Naive B cell (primary cell): Measurements from ENCODE around the gene CELSR1. TPM values are rescaled to one million over a fixed set of nuclear protein-coding genes. Genes with fewer than 3 reads are reported as not detected.

Experiments used
- ATAC-seq, 2 donors: fragments of 150-1000 bp; cut with Tn5 transposase; 2 replicates each; pipeline ENCODE4 v1.10.0; 2021; ENCODE audit warnings: low read depth in 2 of 2, mild to moderate bottlenecking in 2 of 2, moderate library complexity in 2 of 2
- DNase-seq: peaks from one replicate; pipeline ENCODE4 v3.0.0; 2022
- H3K27ac Mint-ChIP-seq, 6 donors: one replicate each; pipeline ENCODE4 v1.8.0; 2020 to 2022; ENCODE audit warnings: mild to moderate bottlenecking in 6 of 6, mixed read lengths in 6 of 6, moderate library complexity in 5 of 6, inconsistent platforms in 2 of 6
- H3K27me3 Mint-ChIP-seq, 3 donors: one replicate each; pipeline ENCODE4 v1.8.0; 2021 to 2022; ENCODE audit warnings: mixed read lengths in 3 of 3, mild to moderate bottlenecking in 1 of 3
- H3K36me3 Mint-ChIP-seq, 2 donors: one replicate each; pipeline ENCODE4 v1.8.0; 2020 to 2022; ENCODE audit warnings: mixed read lengths in 2 of 2, inconsistent platforms in 1 of 2, mild to moderate bottlenecking in 1 of 2
- H3K4me1 Mint-ChIP-seq, 3 donors: one replicate each; pipeline ENCODE4 v1.8.0; 2020 to 2022; ENCODE audit warnings: mixed read lengths in 3 of 3, inconsistent platforms in 1 of 3, mild to moderate bottlenecking in 1 of 3, moderate library complexity in 1 of 3
- H3K4me3 Mint-ChIP-seq, 8 donors: one replicate each; pipeline ENCODE4 v1.8.0; 2020 to 2022; ENCODE audit warnings: mild to moderate bottlenecking in 8 of 8, mixed read lengths in 8 of 8, moderate library complexity in 8 of 8, inconsistent platforms in 2 of 8
- H3K9me3 Mint-ChIP-seq, 7 donors: one replicate each; pipeline ENCODE4 v1.8.0; 2020 to 2022; ENCODE audit warnings: mixed read lengths in 7 of 7, mild to moderate bottlenecking in 5 of 7, inconsistent platforms in 2 of 7, moderate library complexity in 1 of 7
- polyA plus RNA-seq, 6 donors: library from polyadenylated mRNA; unstranded; fragments of 300-500 nt; fragmentation: Illumina TruSeq; gene quantifications; one replicate each; pipeline ENCODE4 v1.2.3, GENCODE V29; 2021; ENCODE audit warnings: low read depth in 6 of 6

Gene CELSR1
- polyA plus RNA-seq, 6 donors from 2014 or later, result 0.94 to 3.9 (median 2.1) TPM

- Mint-ChIP-seq H3K27me3 (no peaks in the 10 kb centered on the region), H3K27ac (peak overlapping the region; percentile 15 to 93 (median 74)), H3K4me1 (peaks cover 68 to 77% (median 75%) of the 10 kb centered on the region in 3 donors), H3K4me3 (peak overlapping the region; percentile 25 to 95 (median 94)), H3K36me3 (no peaks in the 10 kb centered on the region), H3K9me3 (no peaks in the 10 kb centered on the region)
- DNase-seq (no peak), ATAC-seq (no peak)
Measured at GRCh38 chr22:46579751-46580449, 42.5 kb upstream of the CELSR1 start.

- Mint-ChIP-seq H3K4me3 (peak overlapping the region; percentile 83 to 96 (median 94)), H3K27ac (peak overlapping the region in 5 of 6 donors; percentile 64 to 93 (median 77)), H3K9me3 (no peaks in the 10 kb centered on the region), H3K36me3 (no peaks in the 10 kb centered on the region), H3K27me3 (no peaks in the 10 kb centered on the region), H3K4me1 (peaks cover 70 to 77% (median 73%) of the 10 kb centered on the region in 3 donors)
- ATAC-seq (no peak), DNase-seq (no peak)
Measured at GRCh38 chr22:46578824-46579561, 41.6 kb upstream of the CELSR1 start.

- ATAC-seq (no peak), DNase-seq (no peak)
- Mint-ChIP-seq H3K9me3 (no peaks in the 10 kb centered on the region), H3K27me3 (no peaks in the 10 kb centered on the region), H3K4me1 (peaks cover 65 to 74% (median 72%) of the 10 kb centered on the region in 3 donors), H3K4me3 (peak overlapping the region; percentile 83 to 96 (median 94)), H3K27ac (peak overlapping the region in 4 of 6 donors; percentile 77 to 93 (median 84)), H3K36me3 (no peaks in the 10 kb centered on the region)
Measured at GRCh38 chr22:46578251-46578823, 40.9 kb upstream of the CELSR1 start.

GRCh38 chr22:46577368-46578249 is 40.2 kb upstream of the CELSR1 start:
- Mint-ChIP-seq H3K36me3 (no peaks in the 10 kb centered on the region), H3K4me1 (peaks cover 61 to 67% (median 67%) of the 10 kb centered on the region in 3 donors), H3K9me3 (no peaks in the 10 kb centered on the region), H3K4me3 (peak overlapping the region; percentile 83 to 96 (median 94)), H3K27me3 (no peaks in the 10 kb centered on the region), H3K27ac (peak overlapping the region in 5 of 6 donors; percentile 24 to 96 (median 93))
- DNase-seq, result no peak
- ATAC-seq, result peak; percentile 26 to 34

- peaks cover 55 to 58% (median 58%) of the 10 kb centered on the region in 3 donors for H3K4me1 Mint-ChIP-seq
- H3K4me3 Mint-ChIP-seq, result peak overlapping the region; percentile 71 to 93 (median 88)
- ATAC-seq, result peak; percentile 65 to 75
- no peaks in the 10 kb centered on the region for H3K27me3 Mint-ChIP-seq
- H3K27ac Mint-ChIP-seq, result peak overlapping the region in 3 of 6 donors; percentile 57 to 92 (median 60)
- H3K36me3 Mint-ChIP-seq, result peaks cover 0 to 6% of the 10 kb centered on the region in 2 donors
- peaks cover 4 to 6% (median 6%) of the 10 kb centered on the region in 7 donors for H3K9me3 Mint-ChIP-seq
- DNase-seq, result peak; percentile 59
Measured at GRCh38 chr22:46576556-46577367, 39.3 kb upstream of the CELSR1 start.

- DNase-seq, result no peak
- Mint-ChIP-seq H3K9me3 (peaks cover 9 to 13% (median 12%) of the 10 kb centered on the region in 7 donors), H3K36me3 (peaks cover 0 to 14% of the 10 kb centered on the region in 2 donors), H3K27ac (peak overlapping the region in 5 of 6 donors; percentile 57 to 96 (median 82)), H3K4me3 (peak overlapping the region; percentile 71 to 93 (median 88)), H3K27me3 (no peaks in the 10 kb centered on the region), H3K4me1 (peaks cover 48 to 51% (median 51%) of the 10 kb centered on the region in 3 donors)
- ATAC-seq, result no peak
Measured at GRCh38 chr22:46575911-46576555, 38.6 kb upstream of the CELSR1 start.

GRCh38 chr22:46574993-46575910 is 37.8 kb upstream of the CELSR1 start:
- DNase-seq, result no peak
- H3K27ac Mint-ChIP-seq, result peak overlapping the region in 5 of 6 donors; percentile 24 to 95 (median 92)

DNA sequence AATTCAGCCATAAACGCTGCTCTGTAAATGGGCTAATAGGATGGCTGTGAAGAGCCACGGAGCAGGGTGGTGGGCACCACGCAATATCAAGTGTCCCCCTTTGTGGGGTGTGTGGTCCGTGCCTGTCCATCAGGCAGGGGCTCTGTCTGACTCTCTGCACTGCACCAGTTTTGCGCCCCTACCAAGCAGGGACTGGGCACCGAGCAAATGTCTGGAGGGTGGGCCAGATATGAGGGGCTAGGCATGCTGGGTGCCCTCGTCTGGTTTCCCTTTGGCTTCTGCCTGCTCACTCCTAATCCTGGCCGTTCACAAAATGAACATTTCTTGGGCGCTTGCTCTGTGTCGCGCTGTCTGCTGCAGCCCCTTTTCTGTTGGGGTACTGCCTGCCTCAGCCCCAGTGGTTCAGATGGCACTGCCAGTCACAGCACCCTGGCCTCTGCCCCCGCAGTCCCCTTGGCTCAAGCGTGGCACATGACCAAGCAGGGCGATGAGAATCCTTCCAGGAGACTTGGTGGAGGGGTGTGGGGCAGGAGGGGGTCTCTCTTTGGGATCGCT is 37.1 kb upstream of the CELSR1 start:
- Mint-ChIP-seq H3K36me3 (peaks cover 0 to 15% of the 10 kb centered on the region in 2 donors), H3K9me3 (peaks cover 9 to 16% (median 13%) of the 10 kb centered on the region in 7 donors), H3K4me1 (peaks cover 36 to 39% (median 38%) of the 10 kb centered on the region in 3 donors), H3K27ac (peak overlapping the region in 4 of 6 donors; percentile 7 to 95 (median 77)), H3K27me3 (no peaks in the 10 kb centered on the region), H3K4me3 (peak overlapping the region in 6 of 8 donors; percentile 21 to 90 (median 74))
- DNase-seq, result no peak
- ATAC-seq, result no peak

More at GRCh38 chr22:46574993-46575910, 37.8 kb upstream of the CELSR1 start:
- Mint-ChIP-seq H3K4me3 (peak overlapping the region; percentile 71 to 93 (median 88)), H3K9me3 (peaks cover 9 to 16% (median 13%) of the 10 kb centered on the region in 7 donors), H3K36me3 (peaks cover 0 to 15% of the 10 kb centered on the region in 2 donors), H3K27me3 (no peaks in the 10 kb centered on the region), H3K4me1 (peaks cover 42 to 46% (median 43%) of the 10 kb centered on the region in 3 donors)
- no peak for ATAC-seq

- H3K4me1 Mint-ChIP-seq, result peaks cover 30 to 34% (median 33%) of the 10 kb centered on the region in 3 donors
- H3K36me3 Mint-ChIP-seq, result peaks cover 0 to 15% of the 10 kb centered on the region in 2 donors
Measured at GRCh38 chr22:46573781-46574437, 36.5 kb upstream of the CELSR1 start.

More at GRCh38 chr22:46573781-46574437, 36.5 kb upstream of the CELSR1 start:
- H3K27ac Mint-ChIP-seq, result peak overlapping the region in 1 of 6 donors; percentile 7
- ATAC-seq (no peak), DNase-seq (no peak)
- no peaks in the 10 kb centered on the region for H3K27me3 Mint-ChIP-seq
- peaks cover 9 to 16% (median 13%) of the 10 kb centered on the region in 7 donors for H3K9me3 Mint-ChIP-seq
- H3K4me3 Mint-ChIP-seq, result peak overlapping the region in 3 of 8 donors; percentile 6 to 90 (median 21)
